SK-N-SH (cell line): Measurements from ENCODE around the gene MYH11.

Source experiments
- RAD21 ChIP-seq: IDR thresholded peaks from 2 replicates; pipeline ENCODE4 v1.6.1; 2012; ENCODE audit warnings: mild to moderate bottlenecking, low read length
- RCOR1 ChIP-seq: fragments of 150-350 bp; IDR thresholded peaks from 2 replicates; pipeline ENCODE4 v1.6.1; 2017; ENCODE audit warnings: antibody characterized with exemption, low read length
- TF ChIP-seq, protein P1 (sequence below): fragments of 200-600 bp; sonication (generic); IDR thresholded peaks from 2 replicates; pipeline ENCODE4 v1.6.1; 2017; ENCODE audit warnings: antibody characterized with exemption, mild to moderate bottlenecking, moderate library complexity
- TF ChIP-seq, protein P2 (sequence below): IDR thresholded peaks from 2 replicates; pipeline ENCODE4 v1.4.0; 2012; ENCODE audit warnings: low read depth

DNA sequence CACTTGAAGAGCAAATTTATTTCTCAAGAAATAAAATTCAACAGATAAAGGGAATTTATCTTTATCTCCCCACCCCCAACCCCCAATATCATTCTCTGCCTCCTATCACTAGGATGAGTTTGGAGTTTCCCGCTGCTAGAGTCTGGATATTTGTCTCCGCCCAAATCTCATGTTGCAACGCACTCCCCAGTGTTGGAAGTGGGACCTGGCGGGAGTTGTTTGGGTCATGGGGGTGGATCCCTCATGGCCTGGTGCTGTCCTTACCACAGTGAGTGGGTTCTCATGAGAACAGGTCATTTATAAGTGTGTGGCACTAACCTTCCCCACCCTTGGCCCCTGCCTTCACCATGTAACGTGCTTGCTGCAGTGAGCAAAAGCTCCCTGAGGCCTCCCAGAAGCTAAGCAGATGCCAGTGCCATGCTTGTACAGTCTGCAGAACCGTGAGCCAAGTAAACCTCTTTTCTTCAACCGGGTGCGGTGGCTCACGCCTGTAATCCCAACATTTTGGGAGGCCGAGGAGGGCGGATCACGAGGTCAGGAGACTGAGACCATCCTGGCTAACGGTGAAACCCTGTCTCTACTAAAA lies 25.1 kb upstream of the MYH11 start:
- no peak for TF ChIP-seq RCOR1
- TF ChIP-seq, protein P1, sequence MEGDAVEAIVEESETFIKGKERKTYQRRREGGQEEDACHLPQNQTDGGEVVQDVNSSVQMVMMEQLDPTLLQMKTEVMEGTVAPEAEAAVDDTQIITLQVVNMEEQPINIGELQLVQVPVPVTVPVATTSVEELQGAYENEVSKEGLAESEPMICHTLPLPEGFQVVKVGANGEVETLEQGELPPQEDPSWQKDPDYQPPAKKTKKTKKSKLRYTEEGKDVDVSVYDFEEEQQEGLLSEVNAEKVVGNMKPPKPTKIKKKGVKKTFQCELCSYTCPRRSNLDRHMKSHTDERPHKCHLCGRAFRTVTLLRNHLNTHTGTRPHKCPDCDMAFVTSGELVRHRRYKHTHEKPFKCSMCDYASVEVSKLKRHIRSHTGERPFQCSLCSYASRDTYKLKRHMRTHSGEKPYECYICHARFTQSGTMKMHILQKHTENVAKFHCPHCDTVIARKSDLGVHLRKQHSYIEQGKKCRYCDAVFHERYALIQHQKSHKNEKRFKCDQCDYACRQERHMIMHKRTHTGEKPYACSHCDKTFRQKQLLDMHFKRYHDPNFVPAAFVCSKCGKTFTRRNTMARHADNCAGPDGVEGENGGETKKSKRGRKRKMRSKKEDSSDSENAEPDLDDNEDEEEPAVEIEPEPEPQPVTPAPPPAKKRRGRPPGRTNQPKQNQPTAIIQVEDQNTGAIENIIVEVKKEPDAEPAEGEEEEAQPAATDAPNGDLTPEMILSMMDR: no peak
- TF ChIP-seq, protein P2, sequence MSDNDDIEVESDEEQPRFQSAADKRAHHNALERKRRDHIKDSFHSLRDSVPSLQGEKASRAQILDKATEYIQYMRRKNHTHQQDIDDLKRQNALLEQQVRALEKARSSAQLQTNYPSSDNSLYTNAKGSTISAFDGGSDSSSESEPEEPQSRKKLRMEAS: no peak
- no peak for TF ChIP-seq RAD21
